Esophagus squamous epithelium (tissue), 4 donors: ENCODE data around the gene DNAH14.

ENCODE experiments used
- POLR2A ChIP-seq, 4 donors: fragments of 450-650 bp; IDR thresholded peaks; one replicate each; pipeline ENCODE4 v1.6.1; 2017; ENCODE audit warnings: antibody characterized with exemption in 4 of 4, mild to moderate bottlenecking in 4 of 4, moderate library complexity in 3 of 4
- TF ChIP-seq, protein P1 (sequence below), 6 experiments: fragments of 450-650 bp in 4 of 6; fragments of 200-600 bp in 2 of 6; sonication (generic) in 2 of 6; IDR thresholded peaks; one replicate each; pipeline ENCODE4 v1.5.1; 2016 to 2019; ENCODE audit warnings: antibody characterized with exemption in 6 of 6, mild to moderate bottlenecking in 4 of 6, moderate library complexity in 4 of 6

- TF ChIP-seq, protein P1, sequence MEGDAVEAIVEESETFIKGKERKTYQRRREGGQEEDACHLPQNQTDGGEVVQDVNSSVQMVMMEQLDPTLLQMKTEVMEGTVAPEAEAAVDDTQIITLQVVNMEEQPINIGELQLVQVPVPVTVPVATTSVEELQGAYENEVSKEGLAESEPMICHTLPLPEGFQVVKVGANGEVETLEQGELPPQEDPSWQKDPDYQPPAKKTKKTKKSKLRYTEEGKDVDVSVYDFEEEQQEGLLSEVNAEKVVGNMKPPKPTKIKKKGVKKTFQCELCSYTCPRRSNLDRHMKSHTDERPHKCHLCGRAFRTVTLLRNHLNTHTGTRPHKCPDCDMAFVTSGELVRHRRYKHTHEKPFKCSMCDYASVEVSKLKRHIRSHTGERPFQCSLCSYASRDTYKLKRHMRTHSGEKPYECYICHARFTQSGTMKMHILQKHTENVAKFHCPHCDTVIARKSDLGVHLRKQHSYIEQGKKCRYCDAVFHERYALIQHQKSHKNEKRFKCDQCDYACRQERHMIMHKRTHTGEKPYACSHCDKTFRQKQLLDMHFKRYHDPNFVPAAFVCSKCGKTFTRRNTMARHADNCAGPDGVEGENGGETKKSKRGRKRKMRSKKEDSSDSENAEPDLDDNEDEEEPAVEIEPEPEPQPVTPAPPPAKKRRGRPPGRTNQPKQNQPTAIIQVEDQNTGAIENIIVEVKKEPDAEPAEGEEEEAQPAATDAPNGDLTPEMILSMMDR (IDR thresholded peaks at IDR 0.05) = no peak
- no peak for TF ChIP-seq POLR2A (IDR thresholded peaks at IDR 0.05)
Observed at GRCh38 chr1:224914292-224914900, 15.1 kb upstream of the DNAH14 start.
